ENCODE results near the gene LRRC36.

LRRC36 gene

GRCh38 chr16:67384778-67385510 lies 58.3 kb downstream of the LRRC36 start:
- H3K9ac ChIP-seq (ENCODE audit: low read depth, low read length): no peak overlapping the region
- H3K9me3 ChIP-seq (ENCODE audit: control insufficient read depth, insufficient read depth, low read length): no peaks in the 10 kb centered on the region
- peaks cover 12% of the 10 kb centered on the region; the same call in 1 of the 2 replicates for H3K4me1 ChIP-seq (ENCODE audit: control insufficient read depth, insufficient read depth, low read length)
- H3K36me3 ChIP-seq (ENCODE audit: control insufficient read depth, insufficient read depth, low read length): no peaks in the 10 kb centered on the region
- H3K27me3 ChIP-seq (ENCODE audit: control insufficient read depth, insufficient read depth, low read length): peaks cover 3% of the 10 kb centered on the region; the same call in 1 of the 2 replicates
- H3K27ac ChIP-seq (ENCODE audit: low read depth, low read length): no peak overlapping the region
- H3K4me3 ChIP-seq (ENCODE audit: low read depth, low read length): no peak overlapping the region

DNA sequence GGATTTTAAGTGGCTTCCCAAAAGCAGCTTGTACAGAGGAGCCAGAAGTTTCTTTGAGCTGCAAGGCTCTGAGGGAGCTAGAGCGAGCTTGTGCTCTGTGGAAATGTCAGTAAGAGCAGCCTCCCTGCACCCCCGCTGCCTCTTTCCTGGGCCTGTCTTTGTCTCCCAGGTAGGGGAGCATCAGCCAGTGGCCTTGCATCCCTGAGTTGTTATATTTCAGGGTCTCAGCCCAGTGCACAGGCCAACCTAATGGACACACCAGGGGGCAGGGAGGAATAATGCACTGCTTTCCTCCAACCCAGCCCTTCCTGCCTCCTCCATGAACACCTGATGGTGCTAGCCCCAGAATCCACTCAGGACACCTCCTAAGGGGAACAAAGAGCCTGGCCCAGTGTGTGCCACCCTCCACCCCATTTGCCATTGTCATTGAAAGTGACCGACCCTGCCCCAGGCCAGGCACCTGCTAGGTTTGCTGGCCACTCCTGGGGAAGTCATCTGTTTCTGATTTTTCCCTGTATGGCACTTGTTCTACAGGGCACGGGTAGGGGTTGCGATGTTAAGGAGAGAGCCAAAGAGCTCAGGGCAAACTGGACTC lies 60.3 kb downstream of the LRRC36 start:
- Histone ChIP-seq H3K9me3 (ENCODE audit: control insufficient read depth, insufficient read depth, low read length) (no peaks in the 10 kb centered on the region), H3K9ac (ENCODE audit: low read depth, low read length) (no peak overlapping the region), H3K4me3 (ENCODE audit: low read depth, low read length) (no peak overlapping the region), H3K4me1 (ENCODE audit: control insufficient read depth, insufficient read depth, low read length) (peaks cover 12% of the 10 kb centered on the region; the same call in 1 of the 2 replicates), H3K36me3 (ENCODE audit: control insufficient read depth, insufficient read depth, low read length) (no peaks in the 10 kb centered on the region), H3K27ac (ENCODE audit: low read depth, low read length) (no peak overlapping the region), H3K27me3 (ENCODE audit: control insufficient read depth, insufficient read depth, low read length) (peaks cover 11% of the 10 kb centered on the region)

DNA sequence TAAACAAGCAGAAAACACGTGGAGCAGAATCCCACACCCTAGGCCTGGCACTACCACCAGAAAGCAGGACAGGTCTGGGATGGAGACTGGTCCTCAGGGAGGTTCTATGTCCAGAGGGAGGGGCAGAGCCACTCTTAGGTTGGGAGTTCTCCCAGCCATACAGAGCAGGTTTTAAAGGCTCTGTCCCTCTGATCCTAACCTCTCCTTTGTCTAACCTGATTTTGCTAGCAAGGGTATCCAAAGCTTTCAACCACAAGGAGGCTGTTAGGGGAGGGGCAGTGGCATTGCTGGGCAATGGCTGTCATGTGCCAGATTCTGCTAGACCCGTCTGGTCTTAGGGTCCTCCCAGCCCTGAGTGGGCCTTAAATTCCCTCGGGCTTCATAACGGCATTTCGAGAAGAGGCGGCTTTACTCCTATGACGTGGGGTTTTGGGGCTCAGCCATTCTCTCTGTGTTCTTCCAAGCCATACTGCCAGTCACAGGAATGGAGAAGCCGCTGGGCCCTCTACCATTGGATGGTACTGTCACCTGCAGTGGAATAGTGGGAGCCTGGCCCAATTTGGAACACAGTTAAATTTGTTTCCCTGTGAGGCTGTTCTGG lies 61.0 kb downstream of the LRRC36 start:
- peaks cover 15% of the 10 kb centered on the region for H3K27me3 ChIP-seq (ENCODE audit: control insufficient read depth, insufficient read depth, low read length)
- no peak overlapping the region for H3K9ac ChIP-seq (ENCODE audit: low read depth, low read length)

DNA sequence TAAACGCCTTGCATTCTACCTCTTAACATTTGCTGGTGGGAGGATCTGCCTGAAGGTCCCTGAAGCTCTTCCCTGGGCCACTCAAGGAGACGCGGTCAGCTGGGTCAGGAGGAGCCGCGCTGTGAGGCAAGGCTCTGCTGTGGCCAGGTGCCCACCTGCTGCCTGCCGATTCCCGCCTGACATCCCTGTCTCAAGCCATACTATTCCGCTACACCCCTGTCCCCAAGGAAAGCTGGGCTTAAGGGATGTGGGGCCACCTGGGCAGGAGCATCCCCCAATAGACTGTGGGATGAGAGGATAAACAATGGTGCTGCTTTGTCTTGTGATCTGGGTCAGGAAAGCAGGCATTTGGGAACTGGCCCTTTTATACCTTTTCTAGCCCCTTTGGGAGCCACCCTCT lies 61.6 kb downstream of the LRRC36 start:
- H3K4me1 ChIP-seq (ENCODE audit: control insufficient read depth, insufficient read depth, low read length): peaks cover 18% of the 10 kb centered on the region; the same call in 1 of the 2 replicates
- no peak overlapping the region for H3K27ac ChIP-seq (ENCODE audit: low read depth, low read length)
- no peaks in the 10 kb centered on the region for H3K9me3 ChIP-seq (ENCODE audit: control insufficient read depth, insufficient read depth, low read length)
- H3K4me3 ChIP-seq (ENCODE audit: low read depth, low read length): no peak overlapping the region
- no peak overlapping the region for H3K9ac ChIP-seq (ENCODE audit: low read depth, low read length)
- peaks cover 21% of the 10 kb centered on the region for H3K27me3 ChIP-seq (ENCODE audit: control insufficient read depth, insufficient read depth, low read length)
- no peaks in the 10 kb centered on the region for H3K36me3 ChIP-seq (ENCODE audit: control insufficient read depth, insufficient read depth, low read length)

More for the DNA sequence above, 61.0 kb downstream of the LRRC36 start:
- Histone ChIP-seq H3K27ac (ENCODE audit: low read depth, low read length) (no peak overlapping the region), H3K4me1 (ENCODE audit: control insufficient read depth, insufficient read depth, low read length) (peaks cover 12% of the 10 kb centered on the region; the same call in 1 of the 2 replicates), H3K36me3 (ENCODE audit: control insufficient read depth, insufficient read depth, low read length) (no peaks in the 10 kb centered on the region), H3K4me3 (ENCODE audit: low read depth, low read length) (no peak overlapping the region), H3K9me3 (ENCODE audit: control insufficient read depth, insufficient read depth, low read length) (no peaks in the 10 kb centered on the region)

- H3K9ac ChIP-seq (ENCODE audit: low read depth, low read length): no peak overlapping the region
- peaks cover 19% of the 10 kb centered on the region; the same call in 1 of the 2 replicates for H3K4me1 ChIP-seq (ENCODE audit: control insufficient read depth, insufficient read depth, low read length)
- H3K36me3 ChIP-seq (ENCODE audit: control insufficient read depth, insufficient read depth, low read length): no peaks in the 10 kb centered on the region
- no peak overlapping the region for H3K27ac ChIP-seq (ENCODE audit: low read depth, low read length)
- H3K4me3 ChIP-seq (ENCODE audit: low read depth, low read length): no peak overlapping the region
- H3K9me3 ChIP-seq (ENCODE audit: control insufficient read depth, insufficient read depth, low read length): no peaks in the 10 kb centered on the region
- H3K27me3 ChIP-seq (ENCODE audit: control insufficient read depth, insufficient read depth, low read length): peaks cover 25% of the 10 kb centered on the region
Observed at GRCh38 chr16:67388591-67388990, 62.0 kb downstream of the LRRC36 start.

- H3K36me3 ChIP-seq (ENCODE audit: control insufficient read depth, insufficient read depth, low read length): no peaks in the 10 kb centered on the region
- H3K27me3 ChIP-seq (ENCODE audit: control insufficient read depth, insufficient read depth, low read length): peaks cover 41% of the 10 kb centered on the region
- no peak overlapping the region for H3K27ac ChIP-seq (ENCODE audit: low read depth, low read length)
- no peak overlapping the region for H3K9ac ChIP-seq (ENCODE audit: low read depth, low read length)
- H3K4me3 ChIP-seq (ENCODE audit: low read depth, low read length): no peak overlapping the region
- H3K4me1 ChIP-seq (ENCODE audit: control insufficient read depth, insufficient read depth, low read length): peaks cover 27% of the 10 kb centered on the region; the same call in 1 of the 2 replicates
- H3K9me3 ChIP-seq (ENCODE audit: control insufficient read depth, insufficient read depth, low read length): no peaks in the 10 kb centered on the region
Observed at GRCh38 chr16:67389911-67390815, 63.5 kb downstream of the LRRC36 start.

DNA sequence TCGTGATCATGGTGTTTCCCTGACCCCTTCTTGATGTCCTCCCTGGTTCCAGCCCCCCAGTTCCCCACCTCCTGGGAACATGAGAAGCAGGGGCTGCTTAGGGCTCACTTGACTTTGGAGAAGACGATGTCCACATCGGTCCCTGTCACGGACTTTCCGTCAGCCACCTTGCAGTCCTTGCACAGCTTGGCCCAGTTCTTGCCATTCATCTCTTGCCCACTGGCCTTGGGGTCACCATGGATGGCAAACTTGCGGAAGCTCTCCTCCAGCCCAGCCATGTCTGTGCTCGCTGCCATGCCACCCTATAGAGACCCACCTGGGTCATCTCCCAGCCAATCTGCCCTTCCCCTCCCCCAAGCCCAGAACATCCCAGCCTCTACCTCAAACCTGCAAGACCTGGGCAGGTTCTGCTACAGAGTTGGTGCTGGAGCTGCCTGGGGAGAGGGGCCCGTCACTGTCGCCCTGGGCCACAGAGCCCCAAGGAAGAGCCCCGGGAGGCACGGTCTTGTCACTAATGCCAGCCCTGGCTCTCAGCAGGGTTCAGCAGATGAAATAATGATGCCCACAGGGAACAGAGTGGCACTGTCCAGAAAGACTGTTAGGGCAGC lies 64.3 kb downstream of the LRRC36 start:
- Histone ChIP-seq H3K9me3 (ENCODE audit: control insufficient read depth, insufficient read depth, low read length) (no peaks in the 10 kb centered on the region), H3K4me3 (ENCODE audit: low read depth, low read length) (no peak overlapping the region), H3K9ac (ENCODE audit: low read depth, low read length) (no peak overlapping the region), H3K27ac (ENCODE audit: low read depth, low read length) (no peak overlapping the region), H3K36me3 (ENCODE audit: control insufficient read depth, insufficient read depth, low read length) (no peaks in the 10 kb centered on the region), H3K27me3 (ENCODE audit: control insufficient read depth, insufficient read depth, low read length) (peaks cover 48% of the 10 kb centered on the region), H3K4me1 (ENCODE audit: control insufficient read depth, insufficient read depth, low read length) (peaks cover 32% of the 10 kb centered on the region)

GRCh38 chr16:67391424-67392300 lies 65.0 kb downstream of the LRRC36 start:
- Histone ChIP-seq H3K27me3 (ENCODE audit: control insufficient read depth, insufficient read depth, low read length) (peaks cover 50% of the 10 kb centered on the region), H3K9ac (ENCODE audit: low read depth, low read length) (no peak overlapping the region), H3K4me3 (ENCODE audit: low read depth, low read length) (no peak overlapping the region), H3K4me1 (ENCODE audit: control insufficient read depth, insufficient read depth, low read length) (peaks cover 33% of the 10 kb centered on the region), H3K9me3 (ENCODE audit: control insufficient read depth, insufficient read depth, low read length) (no peaks in the 10 kb centered on the region), H3K36me3 (ENCODE audit: control insufficient read depth, insufficient read depth, low read length) (no peaks in the 10 kb centered on the region), H3K27ac (ENCODE audit: low read depth, low read length) (no peak overlapping the region)

DNA sequence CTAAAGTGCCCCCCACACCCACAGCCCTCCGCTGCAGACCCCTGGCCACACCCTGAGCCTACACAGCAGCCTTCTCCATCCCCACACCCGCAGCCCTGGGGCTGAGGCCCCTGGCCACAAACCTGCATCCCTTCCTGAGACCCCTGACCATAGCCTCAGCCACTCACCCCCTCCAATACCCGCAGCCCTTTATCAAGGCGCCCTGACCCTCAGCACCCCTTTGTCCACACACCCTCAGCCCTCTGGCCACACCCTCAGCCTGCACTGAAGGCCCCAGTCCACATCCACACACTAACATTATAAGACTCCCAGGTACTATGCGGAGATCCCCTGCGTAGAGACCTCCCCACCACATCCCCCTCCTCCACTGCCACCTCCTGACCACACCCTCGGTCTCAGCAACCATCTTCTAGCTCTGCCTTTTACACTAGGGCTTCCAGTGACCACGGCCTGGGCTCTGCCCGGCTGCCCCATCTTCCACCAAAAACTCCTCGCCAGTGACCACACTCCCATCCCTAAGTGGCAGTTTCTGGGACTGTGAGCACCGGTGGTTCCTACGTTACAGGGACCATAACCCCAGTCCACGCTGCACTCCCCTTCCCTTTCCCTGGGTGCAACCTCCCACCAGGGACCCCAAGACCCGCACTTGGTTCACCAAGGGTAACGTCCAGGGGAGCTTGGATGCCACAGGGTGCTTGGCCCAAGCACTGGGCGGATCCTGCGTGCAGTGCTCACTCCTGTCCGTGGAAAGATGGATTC lies 65.9 kb downstream of the LRRC36 start:
- H3K36me3 ChIP-seq (ENCODE audit: control insufficient read depth, insufficient read depth, low read length): no peaks in the 10 kb centered on the region
- no peaks in the 10 kb centered on the region for H3K9me3 ChIP-seq (ENCODE audit: control insufficient read depth, insufficient read depth, low read length)
- H3K9ac ChIP-seq (ENCODE audit: low read depth, low read length): no peak overlapping the region
- no peak overlapping the region for H3K27ac ChIP-seq (ENCODE audit: low read depth, low read length)
- peaks cover 25% of the 10 kb centered on the region for H3K4me1 ChIP-seq (ENCODE audit: control insufficient read depth, insufficient read depth, low read length)
- H3K27me3 ChIP-seq (ENCODE audit: control insufficient read depth, insufficient read depth, low read length): peaks cover 50% of the 10 kb centered on the region
- peak overlapping the region; percentile 59 for H3K4me3 ChIP-seq (ENCODE audit: low read depth, low read length)

Data from HUES48 (cell line).